Stomach (tissue), 9 donors: ENCODE data around the gene SCGB3A2. TPM values are rescaled to one million over a fixed set of nuclear protein-coding genes. Genes with fewer than 3 reads are reported as not detected.

Source experiments
- DNase-seq, 2 donors: peaks; one replicate each; pipeline versions ENCODE4 v3.0.0 to v3.0.0-alpha.2; 2013 to 2019
- H3K27ac ChIP-seq, 5 donors: fragments of 200-600 bp in 4 of 5; sonication (generic) in 4 of 5; one replicate each; pipeline ENCODE4 v1.5.1; 2013 to 2019; ENCODE audit warnings: mild to moderate bottlenecking in 1 of 5, moderate library complexity in 1 of 5
- H3K27me3 ChIP-seq, 3 donors: fragments of 200-600 bp; sonication (generic); one replicate each; pipeline ENCODE4 v1.5.1; 2017 to 2019; ENCODE audit warnings: mixed run types in 1 of 3
- H3K36me3 ChIP-seq, 4 donors: fragments of 200-600 bp; sonication (generic); 1 replicate in 3 of 4; 2 replicates in 1 of 4; pipeline ENCODE4 v1.5.1; 2016 to 2019
- H3K4me1 ChIP-seq, 4 donors: fragments of 200-600 bp; sonication (generic); one replicate each; pipeline ENCODE4 v1.5.1; 2016 to 2019
- H3K4me3 ChIP-seq, 4 donors: fragments of 200-600 bp; sonication (generic) in 3 of 4; one replicate each; pipeline ENCODE4 v1.5.1; 2016 to 2019; ENCODE audit warnings: mild to moderate bottlenecking in 1 of 4
- H3K9me3 ChIP-seq, 4 donors: fragments of 200-600 bp; sonication (generic); one replicate each; pipeline ENCODE4 v1.5.1; 2016 to 2019
- EP300 ChIP-seq: sonication (generic); formaldehyde crosslinking; IDR thresholded peaks from one replicate; pipeline ENCODE4 v1.6.1; 2017; ENCODE audit warnings: antibody characterized with exemption
- POLR2A ChIP-seq, 4 donors: fragments of 450-650 bp; IDR thresholded peaks; one replicate each; pipeline ENCODE4 v1.6.1; 2016; ENCODE audit warnings: antibody characterized with exemption in 4 of 4, control low read depth in 2 of 4, mild to moderate bottlenecking in 1 of 4, moderate library complexity in 1 of 4
- POLR2AphosphoS5 ChIP-seq, 3 donors: sonication (generic); formaldehyde crosslinking; IDR thresholded peaks; one replicate each; pipeline ENCODE4 v1.6.1; 2016; ENCODE audit warnings: antibody characterized with exemption in 3 of 3
- WGBS, 5 donors: extraction: QIAGEN DNeasy Blood & Tissue Kit in 3 of 5; methylation state at CpG; one replicate each; pipeline versions ENCODE4 v1.1.5 to v1.1.7; 2013 to 2018; 5-methylcytosine and 5-hydroxymethylcytosine counted together
- intact Hi-C: fragments of 100-400 bp; cut with DNase I; formaldehyde crosslinking; loops from one replicate; pipeline ENCODE4 v1.15.1; 2023; ENCODE audit warnings: low total_unique reads
- polyA plus RNA-seq, 3 donors: library from polyadenylated mRNA; stranded (reverse); fragments of 200-250 nt; gene quantifications; one replicate each; pipeline ENCODE4 v1.2.3, GENCODE V29; 2013
- total RNA-seq, 5 donors: library from RNA; depleted of rRNA; stranded (reverse); fragments of >200 nt; gene quantifications; one replicate each; pipeline versions ENCODE4 v1.1.0 to v1.2.3, GENCODE V29; 2014 to 2016
- TF ChIP-seq, protein P1 (sequence below), 7 experiments: fragments of 450-650 bp in 4 of 7; fragments of 200-600 bp in 3 of 7; sonication (generic) in 3 of 7; IDR thresholded peaks; one replicate each; pipeline ENCODE4 v1.5.1; 2016 to 2019; ENCODE audit warnings: antibody characterized with exemption in 7 of 7, control low read depth in 2 of 7, mild to moderate bottlenecking in 1 of 7
- donor health status: healthy with polysubstance abuse.
- donor health status: Bipolar disorder and iron deficiency.
- donor health status: healthy.

SCGB3A2 gene
- total and polyA plus RNA-seq, 8 donors = 6.4 TPM; not detected in 7

DNA sequence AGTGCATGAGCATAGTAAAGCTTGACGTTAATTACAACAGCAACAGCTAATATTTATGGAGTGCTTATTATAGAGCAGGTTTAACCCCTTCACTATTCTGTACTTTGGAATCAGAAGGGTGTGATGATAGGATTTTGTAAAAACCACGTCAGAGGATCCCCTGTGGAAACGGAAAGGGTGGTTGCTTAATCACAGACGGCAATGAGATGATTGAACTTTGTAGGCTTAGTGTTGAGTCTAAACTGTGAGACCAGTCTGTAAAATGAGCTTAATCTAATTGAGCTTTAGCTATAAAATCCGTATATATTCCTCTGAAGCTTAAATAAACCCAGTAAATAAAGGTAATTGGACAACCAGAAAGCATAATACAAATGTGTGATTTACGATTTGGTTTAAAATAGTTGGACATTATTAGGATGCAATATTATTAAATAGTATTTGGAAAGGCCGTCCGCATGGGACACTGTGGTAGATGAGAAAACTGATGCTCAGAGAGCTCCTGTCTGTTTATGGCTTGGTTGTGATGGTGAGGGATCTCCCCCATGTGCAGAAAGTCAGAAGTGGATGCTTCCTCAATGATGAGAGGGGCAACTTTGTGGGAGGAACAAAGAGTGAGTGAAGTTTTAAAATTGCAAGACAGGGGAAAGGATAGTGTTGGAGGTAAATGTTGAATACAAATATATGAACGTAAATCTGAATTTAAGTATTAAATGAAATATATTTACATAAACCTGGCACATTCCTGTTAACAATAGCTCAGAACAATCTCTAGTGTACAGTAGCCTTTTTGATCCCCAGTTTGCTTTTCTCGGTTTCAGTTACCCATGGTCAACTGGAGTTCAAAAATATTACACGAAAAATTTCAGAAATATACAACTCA lies 23.4 kb upstream of the SCGB3A2 start:
- H3K27me3 ChIP-seq = no peaks in the 10 kb centered on the region
- H3K4me3 ChIP-seq = no peak overlapping the region
- no peak overlapping the region for H3K27ac ChIP-seq
- intact Hi-C loops = no loop called here
- DNase-seq = no peak
- WGBS, 5 donors = 69 to 74% (median 70%) methylated on average over 11 of the region's 11 CpGs
- no peaks in the 10 kb centered on the region for H3K9me3 ChIP-seq
- TF ChIP-seq POLR2A (IDR thresholded peaks at IDR 0.05) (no peak), POLR2AphosphoS5 (IDR thresholded peaks at IDR 0.05) (no peak), EP300 (no peak)
- TF ChIP-seq, protein P1, sequence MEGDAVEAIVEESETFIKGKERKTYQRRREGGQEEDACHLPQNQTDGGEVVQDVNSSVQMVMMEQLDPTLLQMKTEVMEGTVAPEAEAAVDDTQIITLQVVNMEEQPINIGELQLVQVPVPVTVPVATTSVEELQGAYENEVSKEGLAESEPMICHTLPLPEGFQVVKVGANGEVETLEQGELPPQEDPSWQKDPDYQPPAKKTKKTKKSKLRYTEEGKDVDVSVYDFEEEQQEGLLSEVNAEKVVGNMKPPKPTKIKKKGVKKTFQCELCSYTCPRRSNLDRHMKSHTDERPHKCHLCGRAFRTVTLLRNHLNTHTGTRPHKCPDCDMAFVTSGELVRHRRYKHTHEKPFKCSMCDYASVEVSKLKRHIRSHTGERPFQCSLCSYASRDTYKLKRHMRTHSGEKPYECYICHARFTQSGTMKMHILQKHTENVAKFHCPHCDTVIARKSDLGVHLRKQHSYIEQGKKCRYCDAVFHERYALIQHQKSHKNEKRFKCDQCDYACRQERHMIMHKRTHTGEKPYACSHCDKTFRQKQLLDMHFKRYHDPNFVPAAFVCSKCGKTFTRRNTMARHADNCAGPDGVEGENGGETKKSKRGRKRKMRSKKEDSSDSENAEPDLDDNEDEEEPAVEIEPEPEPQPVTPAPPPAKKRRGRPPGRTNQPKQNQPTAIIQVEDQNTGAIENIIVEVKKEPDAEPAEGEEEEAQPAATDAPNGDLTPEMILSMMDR (IDR thresholded peaks at IDR 0.05) = no peak
- H3K36me3 ChIP-seq = no peaks in the 10 kb centered on the region
- H3K4me1 ChIP-seq = peaks cover 0 to 13% (median 6%) of the 10 kb centered on the region in 4 donors

- WGBS, 5 donors = 46 to 56% (median 50%) methylated on average over 4 of the region's 4 CpGs
Measured at GRCh38 chr5:147855774-147856069, 22.8 kb upstream of the SCGB3A2 start.

DNA sequence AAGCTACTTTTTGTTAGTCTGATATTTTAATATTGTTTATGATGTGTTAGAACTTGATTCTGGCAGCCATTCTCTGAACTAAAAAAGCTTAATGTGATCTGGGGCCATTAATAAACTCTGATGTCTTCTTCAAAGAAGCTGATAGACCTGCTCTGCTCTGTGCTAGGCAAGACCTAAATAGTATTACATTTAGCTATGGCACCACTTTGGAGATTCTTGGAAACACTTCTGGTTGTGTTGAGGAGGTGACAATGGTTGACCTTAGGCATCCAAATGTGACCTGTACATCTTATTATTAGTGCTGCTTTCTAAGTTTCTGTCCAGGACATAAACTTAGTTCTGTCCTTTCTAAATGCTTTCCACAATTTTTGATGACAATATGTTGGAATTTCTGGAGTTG lies 21.7 kb upstream of the SCGB3A2 start:
- no peak overlapping the region for H3K27ac ChIP-seq
- no peaks in the 10 kb centered on the region for H3K36me3 ChIP-seq
- no peaks in the 10 kb centered on the region for H3K9me3 ChIP-seq
- TF ChIP-seq EP300 (no peak), POLR2AphosphoS5 (IDR thresholded peaks at IDR 0.05) (no peak), POLR2A (IDR thresholded peaks at IDR 0.05) (no peak)
- TF ChIP-seq, protein P1 (IDR thresholded peaks at IDR 0.05) = no peak
- H3K4me1 ChIP-seq = peaks cover 0 to 20% (median 12%) of the 10 kb centered on the region in 4 donors
- no peak overlapping the region for H3K4me3 ChIP-seq
- intact Hi-C loops = no loop called here
- DNase-seq = no peak
- no peaks in the 10 kb centered on the region for H3K27me3 ChIP-seq

More at GRCh38 chr5:147855774-147856069, 22.8 kb upstream of the SCGB3A2 start:
- no peak overlapping the region for H3K27ac ChIP-seq
- no peaks in the 10 kb centered on the region for H3K27me3 ChIP-seq
- no peaks in the 10 kb centered on the region for H3K36me3 ChIP-seq
- TF ChIP-seq POLR2AphosphoS5 (IDR thresholded peaks at IDR 0.05) (no peak), POLR2A (IDR thresholded peaks at IDR 0.05) (no peak), EP300 (no peak)
- TF ChIP-seq, protein P1 (IDR thresholded peaks at IDR 0.05) = no peak
- intact Hi-C loops = no loop called here
- no peaks in the 10 kb centered on the region for H3K9me3 ChIP-seq
- H3K4me3 ChIP-seq = no peak overlapping the region
- DNase-seq = no peak
- peaks cover 0 to 17% (median 9%) of the 10 kb centered on the region in 4 donors for H3K4me1 ChIP-seq

DNA sequence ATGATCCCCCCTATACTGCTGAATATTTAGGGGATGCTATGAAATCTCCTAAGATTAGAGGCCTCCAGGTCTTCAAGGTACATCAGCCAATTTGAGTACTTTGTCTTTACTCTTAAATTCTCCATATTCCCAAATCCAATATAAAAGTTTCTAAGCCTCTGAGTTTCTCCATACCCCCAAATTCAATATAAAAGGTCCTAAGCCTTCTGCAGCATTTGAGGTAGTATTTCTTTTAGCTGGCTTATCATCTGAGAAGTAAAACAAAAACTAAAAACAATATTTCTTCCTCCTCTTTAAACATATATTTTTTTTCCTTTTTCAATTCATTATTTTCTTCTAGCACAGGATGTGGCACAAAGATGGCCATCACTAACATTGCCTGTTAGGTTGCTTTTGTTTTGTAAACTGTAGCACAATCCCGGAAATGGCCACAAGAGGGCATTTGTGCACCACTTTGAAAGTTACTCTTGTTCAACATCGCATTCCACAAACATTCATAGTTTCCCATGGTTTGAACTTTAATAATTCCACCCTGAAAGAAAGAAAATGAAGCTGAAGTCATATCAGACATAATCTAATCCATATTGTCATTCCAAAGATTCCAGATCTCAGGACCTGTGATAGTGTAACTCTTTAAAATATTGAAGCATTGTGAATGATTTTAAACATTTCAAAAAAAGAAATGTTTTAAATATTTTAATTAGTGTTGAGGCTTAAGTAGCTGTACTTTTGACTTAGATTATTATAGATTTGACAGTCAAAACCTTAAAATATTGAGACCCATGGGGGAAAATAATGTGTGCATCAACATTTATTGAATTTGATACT lies 21.0 kb upstream of the SCGB3A2 start:
- Histone ChIP-seq H3K27ac (no peak overlapping the region), H3K4me3 (no peak overlapping the region), H3K36me3 (no peaks in the 10 kb centered on the region), H3K9me3 (no peaks in the 10 kb centered on the region), H3K4me1 (peaks cover 0 to 20% (median 12%) of the 10 kb centered on the region in 4 donors), H3K27me3 (no peaks in the 10 kb centered on the region)
- TF ChIP-seq EP300 (no peak), POLR2AphosphoS5 (IDR thresholded peaks at IDR 0.05) (peak in 1 of 3 donors; percentile 25)
- TF ChIP-seq, protein P1 (IDR thresholded peaks at IDR 0.05) = peak in 5 of 7 experiments; percentile 66 to 85 (median 77)
- 0 to 4% (median 1%) methylated on average over 2 of the region's 2 CpGs for WGBS, 5 donors
- DNase-seq = peak; percentile 79 to 88
- intact Hi-C loops = no loop called here
